ENCODE results near the gene FARS2.

GRCh38 chr6:5674721-5675120 lies 413.4 kb downstream of the FARS2 start:
- TF ChIP-seq POLR2AphosphoS5 (IDR thresholded peaks at IDR 0.05) (no peak), POLR2A (IDR thresholded peaks at IDR 0.05) (no peak)
